H1 (cell line): ENCODE results near the gene LTBP3.

Source experiments
- CTCF ChIP-seq, 3 experiments: IDR thresholded peaks; 1 replicate in 2 of 3; 2 replicates in 1 of 3; pipeline versions ENCODE4 v1.5.1 to v1.6.1; 2011; ENCODE audit warnings: low read length in 3 of 3, mild to moderate bottlenecking in 3 of 3, inconsistent platforms in 2 of 3, low read depth in 1 of 3, moderate library complexity in 1 of 3; ENCODE audit not compliant: insufficient read depth in 1 of 3; ENCODE audit errors: control extremely low read depth in 1 of 3
- EZH2 ChIP-seq: fragments of 200-600 bp; sonication (generic); IDR thresholded peaks from 2 replicates; pipeline ENCODE4 v1.7.1; 2012; ENCODE audit warnings: low read depth, mild to moderate bottlenecking, moderate library complexity, low read length, inconsistent platforms; ENCODE audit not compliant: severe bottlenecking
- GTF2F1 ChIP-seq: IDR thresholded peaks from 2 replicates; pipeline ENCODE4 v1.6.1; 2012; ENCODE audit warnings: low read depth, low read length, improper control_type of control experiment, borderline replicate concordance
- JUND ChIP-seq: IDR thresholded peaks from 2 replicates; pipeline ENCODE4 v1.6.1; 2011; ENCODE audit warnings: mild to moderate bottlenecking, improper control_type of control experiment, low read length
- NRF1 ChIP-seq: IDR thresholded peaks from 2 replicates; pipeline ENCODE4 v1.6.1; 2011; ENCODE audit warnings: mild to moderate bottlenecking, low read depth, low read length, improper control_type of control experiment
- POLR2A ChIP-seq, 2 experiments: IDR thresholded peaks; 1 replicate in 1 of 2; 2 replicates in 1 of 2; pipeline ENCODE4 v1.6.1; 2011; ENCODE audit warnings: low read depth in 2 of 2, low read length in 2 of 2, mild to moderate bottlenecking in 2 of 2; ENCODE audit errors: control extremely low read depth in 1 of 2
- POLR2AphosphoS5 ChIP-seq: IDR thresholded peaks from 2 replicates; pipeline ENCODE4 v1.6.1; 2011; ENCODE audit warnings: low read depth, low read length
- SIN3A ChIP-seq, 2 experiments: IDR thresholded peaks in 1 of 2; conservative IDR thresholded peaks in 1 of 2; 2 replicates each; pipeline ENCODE4 v1.6.1; 2011 to 2012; ENCODE audit warnings: low read length in 2 of 2, improper control_type of control experiment in 1 of 2, low read depth in 1 of 2, mild to moderate bottlenecking in 1 of 2
- SP1 ChIP-seq: IDR thresholded peaks from 2 replicates; pipeline ENCODE4 v1.6.1; 2011; ENCODE audit warnings: low read depth, low read length
- SUZ12 ChIP-seq: fragments of 200-600 bp; sonication (generic); IDR thresholded peaks from 2 replicates; pipeline ENCODE4 v1.6.1; 2012; ENCODE audit warnings: mild to moderate bottlenecking, inconsistent platforms, low read length, moderate library complexity, mixed read lengths
- TAF1 ChIP-seq: IDR thresholded peaks from 2 replicates; pipeline ENCODE4 v1.6.1; 2011; ENCODE audit warnings: mild to moderate bottlenecking, low read depth, low read length
- ZNF274 ChIP-seq: IDR thresholded peaks from 2 replicates; pipeline ENCODE4 v1.7.0; 2012; ENCODE audit warnings: low read length, borderline replicate concordance; ENCODE audit errors: extremely low read depth

GRCh38 chr11:65558930-65559509 lies 861 bp upstream of the LTBP3 start:
- no peak for TF ChIP-seq CTCF (IDR thresholded peaks at IDR 0.05; ENCODE audit: control extremely low read depth in 1 of 3, insufficient read depth in 1 of 3, low read depth in 1 of 3, low read length in 3 of 3)
- TF ChIP-seq EZH2 = no peak
- no peak for TF ChIP-seq NRF1
- no peak for TF ChIP-seq GTF2F1
- no peak for TF ChIP-seq POLR2A (IDR thresholded peaks at IDR 0.05; ENCODE audit: control extremely low read depth in 1 of 2, low read depth in 2 of 2, low read length in 2 of 2)
- no peak for TF ChIP-seq POLR2AphosphoS5
- TF ChIP-seq JUND = no peak
- TF ChIP-seq TAF1 = no peak
- TF ChIP-seq SIN3A (conservative IDR thresholded peaks at IDR 0.05 in 1 of 2, IDR thresholded peaks at IDR 0.05 in 1 of 2; ENCODE audit: low read depth in 1 of 2, low read length in 2 of 2) = no peak
- TF ChIP-seq ZNF274 = no peak
- no peak for TF ChIP-seq SP1
- no peak for TF ChIP-seq SUZ12
